ENCODE data around the gene DCDC2B.
"Not testable (repeated sequence)": the region's sequence is repeated elsewhere in the genome, so short reads cannot be mapped to it uniquely, and the experiment has no call there.

The DCDC2B gene

DNA sequence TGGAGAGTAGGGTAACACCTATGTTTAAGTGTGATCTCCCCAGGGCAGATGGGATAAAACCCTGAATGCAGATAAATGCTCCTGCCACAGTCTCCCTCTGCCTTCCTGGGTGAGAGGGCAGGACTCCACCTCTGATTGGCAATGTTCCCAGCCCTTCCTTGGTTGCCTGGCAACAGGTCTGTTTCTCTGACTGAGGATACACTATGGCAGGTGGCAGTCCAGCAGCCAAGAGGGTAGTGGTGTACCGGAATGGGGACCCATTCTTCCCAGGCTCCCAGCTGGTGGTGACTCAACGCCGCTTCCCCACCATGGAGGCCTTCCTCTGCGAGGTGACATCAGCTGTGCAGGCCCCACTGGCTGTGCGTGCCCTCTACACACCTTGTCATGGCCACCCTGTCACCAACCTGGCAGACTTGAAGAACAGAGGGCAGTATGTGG, at the start of gene DCDC2B:
DCDC2B (plus strand) TSS at position 199 of the 438 bp plus-strand sequence; CDS start at position 204, 5 bp downstream.
- DNase-seq, result peak; percentile 62

DNA sequence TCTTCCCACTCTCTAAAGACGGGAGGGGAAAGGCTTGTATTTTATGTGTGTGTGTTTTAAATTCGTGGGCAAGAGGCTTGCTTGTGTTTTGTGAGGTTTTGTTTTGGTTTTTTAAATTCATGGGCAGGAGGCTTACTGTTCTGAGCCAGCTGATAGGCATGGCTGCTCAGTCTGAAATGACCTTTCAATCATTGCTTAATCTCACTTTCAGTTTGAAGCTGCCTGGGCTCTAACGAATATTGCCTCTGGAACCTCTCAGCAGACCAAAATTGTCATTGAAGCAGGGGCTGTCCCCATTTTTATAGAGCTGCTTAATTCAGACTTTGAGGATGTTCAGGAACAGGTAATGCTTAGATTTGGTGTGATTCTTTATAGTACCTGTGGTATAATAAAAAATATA, 49.7 kb upstream of the DCDC2B start:
- no peak for DNase-seq

DNA sequence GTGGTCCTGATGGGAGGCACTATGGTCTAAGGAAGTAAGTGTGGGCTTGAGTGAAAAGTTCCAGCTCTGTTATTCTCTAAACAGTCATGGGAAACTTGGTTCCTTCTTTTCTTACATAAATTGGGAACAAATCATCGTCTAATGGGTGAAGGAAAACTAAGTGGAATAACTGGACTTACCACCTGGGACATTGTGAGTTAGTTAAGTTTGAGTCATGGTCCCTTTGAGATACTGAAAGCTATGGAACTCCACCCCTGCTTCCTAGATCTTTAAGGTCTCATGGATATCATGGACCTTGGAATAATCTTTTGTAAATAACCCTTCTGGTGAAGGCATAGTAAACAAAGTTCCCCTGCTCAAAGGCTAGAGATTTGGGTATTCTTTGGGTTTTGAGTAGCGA, 45.5 kb upstream of the DCDC2B start:
- DNase-seq, result no peak

GRCh38 chr1:32165633-32166032, 43.3 kb upstream of the DCDC2B start:
- not testable (repeated sequence) for DNase-seq

- no peak for DNase-seq
These were observed 37.9 kb upstream of the DCDC2B start for GRCh38 chr1:32170991-32171390.

GRCh38 chr1:32172621-32173245, 36.2 kb upstream of the DCDC2B start:
- no peak for DNase-seq

DNA sequence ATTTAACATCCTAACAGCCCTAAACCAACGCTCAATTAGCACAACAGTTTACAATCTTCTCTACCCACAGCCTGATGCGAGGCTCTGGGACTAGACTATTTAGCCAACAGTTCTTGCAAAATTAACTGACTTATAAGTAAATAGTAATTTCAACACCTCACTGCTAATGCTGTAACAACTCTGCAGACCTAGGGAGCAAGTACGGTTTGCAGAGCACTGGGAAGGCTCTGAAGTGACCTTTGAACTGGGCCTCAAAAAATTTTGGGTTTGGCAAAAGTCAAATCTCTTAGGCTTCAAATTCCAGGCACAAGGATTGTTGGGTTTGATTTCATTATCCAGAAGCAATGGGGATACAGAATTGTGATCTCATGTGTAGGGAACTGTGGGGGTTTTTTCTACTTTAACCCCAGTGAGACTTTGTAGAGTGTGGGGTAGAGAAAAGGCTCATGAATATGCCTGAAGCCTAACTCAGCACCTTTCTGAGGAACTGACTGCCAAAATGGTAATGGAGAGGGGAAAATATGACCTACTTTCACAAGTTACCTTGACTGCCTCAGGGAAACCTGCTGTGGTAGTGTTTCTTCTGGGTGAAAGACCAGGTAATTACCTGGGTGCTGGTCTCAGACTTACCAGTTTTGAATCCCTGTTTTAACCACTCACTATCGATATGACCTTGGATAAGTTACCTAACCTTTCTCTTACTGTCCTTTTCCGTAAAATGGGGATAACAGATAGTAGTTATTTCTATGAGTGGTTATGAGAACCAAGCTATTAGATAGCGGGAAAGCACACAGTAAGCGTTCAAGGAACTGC, 30.3 kb upstream of the DCDC2B start:
- DNase-seq, result no peak

DNA sequence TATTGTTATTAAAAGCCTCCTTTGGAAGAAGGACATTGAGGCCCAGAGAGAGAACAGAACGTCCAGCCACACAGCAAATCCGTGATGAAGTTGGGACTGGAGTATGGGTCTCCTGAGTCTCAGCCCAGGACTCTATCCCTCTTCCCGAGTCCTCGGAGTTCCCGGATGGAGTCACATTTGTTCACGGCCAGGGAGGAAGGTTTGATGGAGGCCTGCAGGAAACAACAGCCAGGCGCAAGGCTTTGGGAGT, 29.8 kb upstream of the DCDC2B start:
- DNase-seq, result no peak

- peak; percentile 97 for DNase-seq
These were observed 29.3 kb upstream of the DCDC2B start, which contains the start of gene TXLNA for GRCh38 chr1:32179443-32180185. Gene TXLNA (plus strand): TSS chr1:32179675. CDS start chr1:32180346, 671 bp downstream.

- DNase-seq, result no peak
These were observed 28.5 kb upstream of the DCDC2B start for GRCh38 chr1:32180186-32181060.

GRCh38 chr1:32181065-32181464, 27.8 kb upstream of the DCDC2B start:
- no peak for DNase-seq

- no peak for DNase-seq
These were observed 27.3 kb upstream of the DCDC2B start for GRCh38 chr1:32181563-32181962.

DNA sequence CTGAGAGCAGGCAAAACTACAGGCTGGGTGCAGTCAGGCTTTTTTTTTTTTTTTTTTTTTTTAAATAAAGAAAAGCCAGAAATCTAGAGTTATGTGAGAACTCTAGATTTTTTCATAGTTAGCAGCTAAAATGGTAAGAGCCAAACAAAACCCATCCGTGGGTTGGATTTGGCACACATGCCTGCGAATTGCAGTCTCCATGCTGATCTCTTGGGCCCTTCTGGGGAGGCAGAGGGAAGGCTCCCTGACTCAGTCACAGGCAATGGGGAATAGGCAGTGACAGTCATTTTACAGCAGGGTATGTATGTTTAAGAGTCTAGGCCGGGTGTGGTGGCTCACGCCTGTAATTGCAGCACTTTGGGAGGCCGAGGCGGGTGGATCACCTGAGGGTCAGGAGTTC, 26.8 kb upstream of the DCDC2B start:
- DNase-seq, result no peak

GRCh38 chr1:32184650-32185049, 24.2 kb upstream of the DCDC2B start:
- DNase-seq, result no peak

DNA sequence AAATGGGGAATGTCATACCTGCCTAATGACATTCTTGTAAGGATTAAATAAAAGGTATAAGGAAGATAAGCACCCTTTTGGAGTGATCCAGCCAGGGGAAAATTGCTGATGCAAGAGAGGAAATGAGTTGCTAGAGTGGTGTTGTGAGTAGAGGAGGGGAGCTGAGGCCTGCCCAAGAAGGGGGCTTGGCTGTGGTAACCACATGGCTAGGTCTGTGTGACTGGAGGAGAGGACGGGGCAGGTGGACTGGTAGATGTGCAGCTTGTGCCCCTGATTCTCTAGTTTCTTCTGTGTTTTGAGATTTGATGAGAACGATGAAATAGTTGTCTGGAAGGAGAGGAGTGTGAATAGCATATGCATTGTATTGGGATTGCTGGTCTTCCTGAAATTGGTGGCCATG, 22.8 kb upstream of the DCDC2B start:
- no peak for DNase-seq

GRCh38 chr1:32186491-32186890, 22.4 kb upstream of the DCDC2B start:
- no peak for DNase-seq

GRCh38 chr1:32187850-32188249, 21.0 kb upstream of the DCDC2B start:
- DNase-seq, result no peak

GRCh38 chr1:32192220-32192948, 16.5 kb upstream of the DCDC2B start:
- DNase-seq, result no peak

DNA sequence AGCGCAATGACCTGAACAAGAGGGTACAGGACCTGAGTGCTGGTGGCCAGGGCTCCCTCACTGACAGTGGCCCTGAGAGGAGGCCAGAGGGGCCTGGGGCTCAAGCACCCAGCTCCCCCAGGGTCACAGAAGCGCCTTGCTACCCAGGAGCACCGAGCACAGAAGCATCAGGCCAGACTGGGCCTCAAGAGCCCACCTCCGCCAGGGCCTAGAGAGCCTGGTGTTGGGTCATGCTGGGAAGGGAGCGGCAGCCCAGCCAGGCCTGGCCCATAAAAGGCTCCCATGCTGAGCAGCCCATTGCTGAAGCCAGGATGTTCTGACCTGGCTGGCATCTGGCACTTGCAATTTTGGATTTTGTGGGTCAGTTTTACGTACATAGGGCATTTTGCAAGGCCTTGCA, 13.9 kb upstream of the DCDC2B start:
- no peak for DNase-seq

DNA sequence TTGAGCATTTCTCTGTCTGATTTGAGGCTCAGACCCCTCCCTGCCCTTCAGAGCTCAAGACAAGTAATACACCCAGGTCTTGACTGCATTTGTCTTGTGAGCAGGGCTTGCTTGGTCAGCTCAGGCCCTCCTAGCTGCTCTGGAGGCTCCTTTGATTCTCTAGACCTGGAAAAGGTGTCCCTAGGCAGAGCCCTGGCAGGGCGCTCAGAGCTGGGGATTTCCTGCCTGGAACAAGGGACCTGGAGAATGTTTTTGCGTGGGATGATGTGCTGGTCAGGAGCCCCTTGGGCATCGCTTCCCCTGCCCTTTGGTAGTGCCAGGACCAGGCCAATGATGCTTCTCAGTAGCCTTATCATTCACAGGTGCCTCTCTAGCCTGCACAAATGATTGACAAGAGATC, 13.4 kb upstream of the DCDC2B start:
- DNase-seq, result no peak

- no peak for DNase-seq
These were observed 12.7 kb upstream of the DCDC2B start for GRCh38 chr1:32195972-32196823.
